ENCODE data around the gene ADIPOR2.

- TF ChIP-seq CTCF (IDR thresholded peaks at IDR 0.05) (no peak), POLR2A (IDR thresholded peaks at IDR 0.05) (no peak), POLR2AphosphoS5 (IDR thresholded peaks at IDR 0.05) (no peak)
Measured at GRCh38 chr12:1665366-1665765, 25.5 kb upstream of the ADIPOR2 start.
